ENCODE results near the gene COL5A1.

DNA sequence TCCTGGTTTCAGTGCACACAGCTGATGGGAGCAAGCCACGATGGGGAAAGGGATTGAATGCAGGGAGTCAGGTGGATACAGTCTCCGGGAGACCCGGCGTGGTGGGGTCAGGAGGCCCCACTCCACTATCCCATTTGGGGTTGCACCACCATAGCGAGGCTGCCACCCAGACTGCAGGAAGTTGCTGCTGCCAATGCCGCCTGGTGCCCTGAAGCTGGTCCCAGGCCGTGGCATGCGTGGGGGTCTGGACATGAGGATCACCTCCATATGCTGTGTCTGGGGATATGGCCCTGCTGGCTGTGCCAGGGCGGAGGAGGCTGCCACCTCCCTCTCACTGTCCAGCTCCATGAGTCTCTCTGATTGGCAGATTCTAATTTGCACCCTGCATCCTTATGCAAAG is 45.3 kb downstream of the COL5A1 start:
- TF ChIP-seq, protein P1, sequence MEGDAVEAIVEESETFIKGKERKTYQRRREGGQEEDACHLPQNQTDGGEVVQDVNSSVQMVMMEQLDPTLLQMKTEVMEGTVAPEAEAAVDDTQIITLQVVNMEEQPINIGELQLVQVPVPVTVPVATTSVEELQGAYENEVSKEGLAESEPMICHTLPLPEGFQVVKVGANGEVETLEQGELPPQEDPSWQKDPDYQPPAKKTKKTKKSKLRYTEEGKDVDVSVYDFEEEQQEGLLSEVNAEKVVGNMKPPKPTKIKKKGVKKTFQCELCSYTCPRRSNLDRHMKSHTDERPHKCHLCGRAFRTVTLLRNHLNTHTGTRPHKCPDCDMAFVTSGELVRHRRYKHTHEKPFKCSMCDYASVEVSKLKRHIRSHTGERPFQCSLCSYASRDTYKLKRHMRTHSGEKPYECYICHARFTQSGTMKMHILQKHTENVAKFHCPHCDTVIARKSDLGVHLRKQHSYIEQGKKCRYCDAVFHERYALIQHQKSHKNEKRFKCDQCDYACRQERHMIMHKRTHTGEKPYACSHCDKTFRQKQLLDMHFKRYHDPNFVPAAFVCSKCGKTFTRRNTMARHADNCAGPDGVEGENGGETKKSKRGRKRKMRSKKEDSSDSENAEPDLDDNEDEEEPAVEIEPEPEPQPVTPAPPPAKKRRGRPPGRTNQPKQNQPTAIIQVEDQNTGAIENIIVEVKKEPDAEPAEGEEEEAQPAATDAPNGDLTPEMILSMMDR (IDR thresholded peaks at IDR 0.05; ENCODE audit: low read depth, low read length) = no peak
- TF ChIP-seq EZH2phosphoT487 (IDR thresholded peaks at IDR 0.05; ENCODE audit: low read depth) = no peak
